Muscle layer of colon (tissue), 2 donors: ENCODE data around the gene TMEM151B.
A peak's percentile ranks its signal among the peaks of the same experiment; 100 is the strongest.
"Not testable (repeated sequence)": the region's sequence is repeated elsewhere in the genome, so short reads cannot be mapped to it uniquely, and the experiment has no call there.

Source experiments
- H3K27ac ChIP-seq: one replicate; pipeline ENCODE4 v1.7.0; 2013; ENCODE audit warnings: low read depth, mild to moderate bottlenecking, low read length, moderate library complexity
- H3K27me3 ChIP-seq, 2 donors: one replicate each; pipeline ENCODE4 v1.7.0; 2013; ENCODE audit warnings: low read length in 2 of 2, mild to moderate bottlenecking in 2 of 2; ENCODE audit not compliant: insufficient read depth in 2 of 2, control insufficient read depth in 1 of 2
- H3K36me3 ChIP-seq: one replicate; pipeline ENCODE4 v1.7.0; 2013; ENCODE audit warnings: mild to moderate bottlenecking, low read length; ENCODE audit not compliant: insufficient read depth
- H3K4me1 ChIP-seq: one replicate; pipeline ENCODE4 v1.7.0; 2013; ENCODE audit warnings: mild to moderate bottlenecking, low read length; ENCODE audit not compliant: insufficient read depth
- H3K4me3 ChIP-seq, 2 donors: one replicate each; pipeline ENCODE4 v1.7.0; 2013; ENCODE audit warnings: low read length in 2 of 2, low read depth in 1 of 2, mild to moderate bottlenecking in 1 of 2, moderate library complexity in 1 of 2
- H3K9ac ChIP-seq: one replicate; pipeline ENCODE4 v1.7.0; 2013; ENCODE audit warnings: low read length
- H3K9me3 ChIP-seq: one replicate; pipeline ENCODE4 v1.7.0; 2013; ENCODE audit warnings: mild to moderate bottlenecking, low read length
- donor health status: abdominal sarcoma.
- donor health status: Adenocarcinoma of cecum.

TMEM151B gene

GRCh38 chr6:44226368-44227147, 43.7 kb upstream of the TMEM151B start:
- Histone ChIP-seq H3K9ac (peak overlapping the region; percentile 36), H3K27ac (peak overlapping the region; percentile 86), H3K4me3 (peak overlapping the region in 1 of 2 donors; percentile 71), H3K9me3 (no peaks in the 10 kb centered on the region), H3K36me3 (peaks cover 26% of the 10 kb centered on the region), H3K4me1 (peaks cover 89% of the 10 kb centered on the region), H3K27me3 (no peaks in the 10 kb centered on the region)

GRCh38 chr6:44227148-44227793, 43.0 kb upstream of the TMEM151B start:
- Histone ChIP-seq H3K9me3 (no peaks in the 10 kb centered on the region), H3K9ac (peak overlapping the region; percentile 36), H3K4me3 (peak overlapping the region in 1 of 2 donors; percentile 71), H3K4me1 (peaks cover 90% of the 10 kb centered on the region), H3K36me3 (peaks cover 33% of the 10 kb centered on the region), H3K27me3 (no peaks in the 10 kb centered on the region), H3K27ac (peak overlapping the region; percentile 86)

GRCh38 chr6:44228031-44228430, 42.2 kb upstream of the TMEM151B start:
- H3K4me1 ChIP-seq = peaks cover 90% of the 10 kb centered on the region
- peak overlapping the region; percentile 86 for H3K27ac ChIP-seq
- no peaks in the 10 kb centered on the region for H3K9me3 ChIP-seq
- peak overlapping the region; percentile 36 for H3K9ac ChIP-seq
- H3K4me3 ChIP-seq = peak overlapping the region in 1 of 2 donors; percentile 71
- H3K27me3 ChIP-seq = no peaks in the 10 kb centered on the region
- peaks cover 41% of the 10 kb centered on the region for H3K36me3 ChIP-seq

GRCh38 chr6:44228433-44228832, 41.8 kb upstream of the TMEM151B start:
- Histone ChIP-seq H3K27me3 (no peaks in the 10 kb centered on the region), H3K9me3 (no peaks in the 10 kb centered on the region), H3K9ac (peak overlapping the region; percentile 36), H3K4me3 (peak overlapping the region in 1 of 2 donors; percentile 71), H3K36me3 (peaks cover 45% of the 10 kb centered on the region), H3K27ac (peak overlapping the region; percentile 86), H3K4me1 (peaks cover 94% of the 10 kb centered on the region)

- Histone ChIP-seq H3K9me3 (no peaks in the 10 kb centered on the region), H3K36me3 (peaks cover 46% of the 10 kb centered on the region), H3K9ac (no peak overlapping the region), H3K27ac (peak overlapping the region; percentile 86), H3K4me1 (peaks cover 98% of the 10 kb centered on the region), H3K27me3 (no peaks in the 10 kb centered on the region), H3K4me3 (peak overlapping the region in 1 of 2 donors; percentile 71)
These were observed 41.4 kb upstream of the TMEM151B start for GRCh38 chr6:44228836-44229235.

- no peaks in the 10 kb centered on the region for H3K9me3 ChIP-seq
- H3K36me3 ChIP-seq = peaks cover 46% of the 10 kb centered on the region
- H3K9ac ChIP-seq = no peak overlapping the region
- H3K27ac ChIP-seq = peak overlapping the region; percentile 86
- H3K27me3 ChIP-seq = no peaks in the 10 kb centered on the region
- H3K4me1 ChIP-seq = peaks cover 99% of the 10 kb centered on the region
- H3K4me3 ChIP-seq = no peak overlapping the region
These were observed 40.7 kb upstream of the TMEM151B start for GRCh38 chr6:44229376-44230033.

GRCh38 chr6:44230034-44230675, 40.1 kb upstream of the TMEM151B start:
- peak overlapping the region; percentile 47 for H3K27ac ChIP-seq
- peaks cover 99% of the 10 kb centered on the region for H3K4me1 ChIP-seq
- peaks cover 47% of the 10 kb centered on the region for H3K36me3 ChIP-seq
- H3K9ac ChIP-seq = no peak overlapping the region
- H3K27me3 ChIP-seq = no peaks in the 10 kb centered on the region
- no peak overlapping the region for H3K4me3 ChIP-seq
- H3K9me3 ChIP-seq = no peaks in the 10 kb centered on the region

GRCh38 chr6:44231426-44231825, 38.8 kb upstream of the TMEM151B start:
- H3K27me3 ChIP-seq, H3K27ac ChIP-seq, H3K4me3 ChIP-seq, H3K9me3 ChIP-seq: not testable (repeated sequence)
- H3K9ac ChIP-seq = peak overlapping the region; percentile 30
- H3K36me3 ChIP-seq = peaks cover 57% of the 10 kb centered on the region
- peaks cover 100% of the 10 kb centered on the region for H3K4me1 ChIP-seq

GRCh38 chr6:44232676-44233566, 37.3 kb upstream of the TMEM151B start:
- Histone ChIP-seq H3K9me3 (no peaks in the 10 kb centered on the region), H3K4me1 (peaks cover 89% of the 10 kb centered on the region), H3K27ac (peak overlapping the region; percentile 72), H3K4me3 (no peak overlapping the region), H3K36me3 (peaks cover 57% of the 10 kb centered on the region), H3K9ac (peak overlapping the region; percentile 24), H3K27me3 (no peaks in the 10 kb centered on the region)

- peaks cover 57% of the 10 kb centered on the region for H3K36me3 ChIP-seq
- peak overlapping the region; percentile 24 for H3K9ac ChIP-seq
- H3K27me3 ChIP-seq = no peaks in the 10 kb centered on the region
- H3K4me1 ChIP-seq = peaks cover 88% of the 10 kb centered on the region
- H3K4me3 ChIP-seq = no peak overlapping the region
- peak overlapping the region; percentile 72 for H3K27ac ChIP-seq
- no peaks in the 10 kb centered on the region for H3K9me3 ChIP-seq
These were observed 36.6 kb upstream of the TMEM151B start for GRCh38 chr6:44233567-44234100.
